Erythroblast (primary cell): ENCODE results near the gene NT5DC2.

ENCODE experiments used
- GATA1 ChIP-seq: IDR thresholded peaks from 2 replicates; pipeline ENCODE4 v1.6.1; 2011; ENCODE audit warnings: low read depth, mild to moderate bottlenecking, control low read depth, low read length, moderate library complexity
- POLR2A ChIP-seq: IDR thresholded peaks from 2 replicates; pipeline ENCODE4 v1.6.1; 2011; ENCODE audit warnings: mild to moderate bottlenecking, low read length

- TF ChIP-seq POLR2A (no peak), GATA1 (no peak)
Measured at GRCh38 chr3:52502001-52502400, 31.7 kb downstream of the NT5DC2 start.
